ENCODE measurements around the gene DOCK2. TPM values are rescaled to one million over a fixed set of nuclear protein-coding genes. Genes with fewer than 3 reads are reported as not detected.
A peak's percentile ranks its signal among the peaks of the same experiment; 100 is the strongest.

Gene DOCK2
- total RNA-seq, 1 experiment from 2014 or later, result 0.26 TPM

GRCh38 chr5:169626779-169627178 lies 10.3 kb upstream of the DOCK2 start:
- no peaks in the 10 kb centered on the region for H3K27me3 ChIP-seq (ENCODE audit: low read length)
- DNase-seq (peak; percentile 80), ATAC-seq (peak; percentile 82)
- H4K20me1 ChIP-seq (ENCODE audit: low read length), result no peaks in the 10 kb centered on the region
- no peaks in the 10 kb centered on the region for H3K79me2 ChIP-seq (ENCODE audit: low read length)
- H3K9ac ChIP-seq (ENCODE audit: low read length), result no peak overlapping the region
- no peak overlapping the region for H3K4me3 ChIP-seq (ENCODE audit: low read length)
- peaks cover 27% of the 10 kb centered on the region for H3K4me1 ChIP-seq (ENCODE audit: insufficient read depth, low read length)
- TF ChIP-seq CTCF (conservative IDR thresholded peaks at IDR 0.05; ENCODE audit: low read depth, low read length), result no peak
- no peak for TF ChIP-seq EZH2phosphoT487 (IDR thresholded peaks at IDR 0.05; ENCODE audit: borderline replicate concordance, low read length)
- TF ChIP-seq EZH2 (IDR thresholded peaks at IDR 0.05; ENCODE audit: low read length, unreplicated experiment), result no peak
- H3K27ac ChIP-seq (ENCODE audit: low read length), result no peak overlapping the region
- no peaks in the 10 kb centered on the region for H3K36me3 ChIP-seq (ENCODE audit: low read depth, low read length)
- no peaks in the 10 kb centered on the region for H3F3A ChIP-seq (ENCODE audit: low read length, unreplicated experiment)
- POLR2A ChIA-PET (ENCODE audit: unreplicated experiment), result no interaction called here
- intact Hi-C loops (cut with micrococcal nuclease), result no loop called here
- CTCF ChIA-PET, result no interaction called here
- H2AFZ ChIP-seq (ENCODE audit: low read length), result no peak overlapping the region
- H3K4me2 ChIP-seq (ENCODE audit: low read length), result peak overlapping the region; percentile 9; the same call in 1 of the 2 replicates
- H3K9me3 ChIP-seq (ENCODE audit: low read length), result no peaks in the 10 kb centered on the region
- H3K9me2 ChIP-seq (replicated peaks; ENCODE audit: low read length), result no peaks in the 10 kb centered on the region
- no TSS peak for BruUV-seq (replicated peaks)

- Histone ChIP-seq H3K27ac (ENCODE audit: low read length) (no peak overlapping the region), H3K36me3 (ENCODE audit: low read depth, low read length) (no peaks in the 10 kb centered on the region), H3K4me2 (ENCODE audit: low read length) (no peak overlapping the region), H3F3A (ENCODE audit: low read length, unreplicated experiment) (no peaks in the 10 kb centered on the region), H3K9me2 (replicated peaks; ENCODE audit: low read length) (no peaks in the 10 kb centered on the region), H3K9me3 (ENCODE audit: low read length) (no peaks in the 10 kb centered on the region), H3K79me2 (ENCODE audit: low read length) (no peaks in the 10 kb centered on the region), H3K9ac (ENCODE audit: low read length) (no peak overlapping the region), H2AFZ (ENCODE audit: low read length) (no peak overlapping the region), H3K4me3 (ENCODE audit: low read length) (no peak overlapping the region), H4K20me1 (ENCODE audit: low read length) (no peaks in the 10 kb centered on the region), H3K4me1 (ENCODE audit: insufficient read depth, low read length) (peaks cover 35% of the 10 kb centered on the region), H3K27me3 (ENCODE audit: low read length) (no peaks in the 10 kb centered on the region)
- BruUV-seq (replicated peaks), result no TSS peak
- ChIA-PET CTCF (no interaction called here), POLR2A (ENCODE audit: unreplicated experiment) (no interaction called here)
- intact Hi-C loops (cut with micrococcal nuclease), result no loop called here
- ATAC-seq (no peak), DNase-seq (no peak)
- no peak for TF ChIP-seq CTCF (conservative IDR thresholded peaks at IDR 0.05; ENCODE audit: low read depth, low read length)
- TF ChIP-seq EZH2 (IDR thresholded peaks at IDR 0.05; ENCODE audit: low read length, unreplicated experiment), result no peak
- no peak for TF ChIP-seq EZH2phosphoT487 (IDR thresholded peaks at IDR 0.05; ENCODE audit: borderline replicate concordance, low read length)
These were observed 9.5 kb upstream of the DOCK2 start for GRCh38 chr5:169627551-169627950.

- Histone ChIP-seq H3K36me3 (ENCODE audit: low read depth, low read length) (no peaks in the 10 kb centered on the region), H4K20me1 (ENCODE audit: low read length) (no peaks in the 10 kb centered on the region), H3K79me2 (ENCODE audit: low read length) (no peaks in the 10 kb centered on the region), H3K4me1 (ENCODE audit: insufficient read depth, low read length) (peaks cover 46% of the 10 kb centered on the region), H3K9me2 (replicated peaks; ENCODE audit: low read length) (no peaks in the 10 kb centered on the region), H2AFZ (ENCODE audit: low read length) (no peak overlapping the region), H3K4me2 (ENCODE audit: low read length) (no peak overlapping the region), H3K4me3 (ENCODE audit: low read length) (no peak overlapping the region), H3K27me3 (ENCODE audit: low read length) (no peaks in the 10 kb centered on the region), H3K27ac (ENCODE audit: low read length) (no peak overlapping the region), H3K9ac (ENCODE audit: low read length) (no peak overlapping the region), H3K9me3 (ENCODE audit: low read length) (no peaks in the 10 kb centered on the region), H3F3A (ENCODE audit: low read length, unreplicated experiment) (no peaks in the 10 kb centered on the region)
- no peak for TF ChIP-seq EZH2 (IDR thresholded peaks at IDR 0.05; ENCODE audit: low read length, unreplicated experiment)
- no peak for TF ChIP-seq EZH2phosphoT487 (IDR thresholded peaks at IDR 0.05; ENCODE audit: borderline replicate concordance, low read length)
- TF ChIP-seq CTCF (conservative IDR thresholded peaks at IDR 0.05; ENCODE audit: low read depth, low read length), result no peak
- DNase-seq, result no peak
- intact Hi-C loops (cut with micrococcal nuclease), result no loop called here
- ATAC-seq, result no peak
- ChIA-PET POLR2A (ENCODE audit: unreplicated experiment) (no interaction called here), CTCF (no interaction called here)
- no TSS peak for BruUV-seq (replicated peaks)
These were observed 8.2 kb upstream of the DOCK2 start for GRCh38 chr5:169628892-169629291.

Measured in PC-3 (cell line).